ENCODE measurements around the gene KIF4A.
A peak's percentile ranks its signal among the peaks of the same experiment; 100 is the strongest.
"Not testable (repeated sequence)": the region's sequence is repeated elsewhere in the genome, so short reads cannot be mapped to it uniquely, and the experiment has no call there.

Gene KIF4A

GRCh38 chrX:70400181-70400580 lies 110.3 kb downstream of the KIF4A start:
- not testable (repeated sequence) for DNase-seq

GRCh38 chrX:70402721-70403120 lies 112.8 kb downstream of the KIF4A start:
- no peak for DNase-seq

GRCh38 chrX:70405003-70405402 lies 115.1 kb downstream of the KIF4A start:
- no peak for DNase-seq

- DNase-seq = no peak
Measured at GRCh38 chrX:70410921-70411320, 121.0 kb downstream of the KIF4A start.

GRCh38 chrX:70411475-70411874 lies 121.6 kb downstream of the KIF4A start:
- no peak for DNase-seq

GRCh38 chrX:70421618-70422017 lies 131.7 kb downstream of the KIF4A start:
- no peak for DNase-seq

- no peak for DNase-seq
Measured at GRCh38 chrX:70422851-70423341, 133.0 kb downstream of the KIF4A start, which contains the start of gene GDPD2. TSS of gene GDPD2 (plus strand) at chrX:70423314. CDS start at chrX:70424985, 1,671 bp downstream.

GRCh38 chrX:70423936-70424675 lies 134.2 kb downstream of the KIF4A start:
- no peak for DNase-seq

- no peak for DNase-seq
Measured at GRCh38 chrX:70424801-70425200, 134.9 kb downstream of the KIF4A start.

- DNase-seq = no peak
Measured at GRCh38 chrX:70426286-70427278, 136.7 kb downstream of the KIF4A start.

GRCh38 chrX:70427365-70427764 lies 137.5 kb downstream of the KIF4A start:
- no peak for DNase-seq

- no peak for DNase-seq
Measured at GRCh38 chrX:70429759-70430158, 139.9 kb downstream of the KIF4A start.

GRCh38 chrX:70432936-70433847 lies 143.3 kb downstream of the KIF4A start:
- DNase-seq = no peak

- peak; percentile 81 for DNase-seq
Measured at GRCh38 chrX:70433848-70434351, 144.0 kb downstream of the KIF4A start.

- peak; percentile 75 for DNase-seq
Measured at GRCh38 chrX:70434352-70434866, 144.5 kb downstream of the KIF4A start.

- peak; percentile 21 for DNase-seq
Measured at GRCh38 chrX:70434914-70435586, 145.1 kb downstream of the KIF4A start.

- no peak for DNase-seq
Measured at GRCh38 chrX:70436343-70436742, 146.4 kb downstream of the KIF4A start.

GRCh38 chrX:70437011-70437410 lies 147.1 kb downstream of the KIF4A start:
- DNase-seq = no peak

- no peak for DNase-seq
Measured at GRCh38 chrX:70437921-70438665, 148.2 kb downstream of the KIF4A start.

- no peak for DNase-seq
Measured at GRCh38 chrX:70439016-70439415, 149.1 kb downstream of the KIF4A start.

GRCh38 chrX:70442224-70442623 lies 152.3 kb downstream of the KIF4A start:
- DNase-seq = no peak

Measured in CD4-positive, alpha-beta T cell treated with Interleukin-6 for 4 hours (primary cell).